Activated CD4-positive, alpha-beta T cell treated with anti-CD3 and anti-CD28 coated beads for 36 hours (primary cell): ENCODE data around the gene GXYLT1. TPM values are rescaled to one million over a fixed set of nuclear protein-coding genes. Genes with fewer than 3 reads are reported as not detected.

Experiments used
- ATAC-seq: fragments of 200-7000 bp; cut with Tn5 transposase; one replicate; pipeline ENCODE4 v1.10.0; 2021; ENCODE audit warnings: mild to moderate bottlenecking, moderate library complexity
- CTCF ChIA-PET: fragments of 350-600 bp; sonication (Branson Sonifier 250); formaldehyde crosslinking; loops from one replicate; lab custom pipeline; 2021; ENCODE audit warnings: antibody characterized with exemption; lab: Charles Lee
- POLR2A ChIA-PET: fragments of 350-600 bp; sonication (Branson Sonifier 250); formaldehyde crosslinking; loops from one replicate; lab custom pipeline; 2021; ENCODE audit warnings: antibody characterized with exemption, inconsistent platforms; lab: Charles Lee
- DNase-seq: peaks from one replicate; pipeline ENCODE4 v3.0.0-alpha.2; 2020
- H3K27ac Mint-ChIP-seq: one replicate; pipeline ENCODE4 v1.8.0; 2021; ENCODE audit warnings: mixed read lengths
- H3K27me3 Mint-ChIP-seq: one replicate; pipeline ENCODE4 v1.8.0; 2021; ENCODE audit warnings: mixed read lengths
- H3K36me3 Mint-ChIP-seq: one replicate; pipeline ENCODE4 v1.8.0; 2021; ENCODE audit warnings: low read depth, mixed read lengths
- H3K4me1 Mint-ChIP-seq: one replicate; pipeline ENCODE4 v1.8.0; 2021; ENCODE audit warnings: mixed read lengths
- H3K4me3 Mint-ChIP-seq: one replicate; pipeline ENCODE4 v1.8.0; 2021; ENCODE audit warnings: mild to moderate bottlenecking, moderate library complexity, mixed read lengths
- H3K9me3 Mint-ChIP-seq: one replicate; pipeline ENCODE4 v1.8.0; 2021; ENCODE audit warnings: low read depth, mixed read lengths
- intact Hi-C, 2 experiments: fragments of 100-400 bp; cut with DNase I in 1 of 2; cut with micrococcal nuclease in 1 of 2; formaldehyde crosslinking; loops; one replicate each; pipeline versions ENCODE4 v1.14.2 to v1.15.1; 2022 to 2024; cut with DNase I, micrococcal nuclease
- total RNA-seq, 2 experiments: library from RNA; stranded (reverse); gene quantifications; one replicate each; pipeline ENCODE4 v1.2.3, GENCODE V29; 2021

Gene GXYLT1
- total RNA-seq, 2 experiments from 2014 or later: 6.1 to 6.7 TPM

DNA sequence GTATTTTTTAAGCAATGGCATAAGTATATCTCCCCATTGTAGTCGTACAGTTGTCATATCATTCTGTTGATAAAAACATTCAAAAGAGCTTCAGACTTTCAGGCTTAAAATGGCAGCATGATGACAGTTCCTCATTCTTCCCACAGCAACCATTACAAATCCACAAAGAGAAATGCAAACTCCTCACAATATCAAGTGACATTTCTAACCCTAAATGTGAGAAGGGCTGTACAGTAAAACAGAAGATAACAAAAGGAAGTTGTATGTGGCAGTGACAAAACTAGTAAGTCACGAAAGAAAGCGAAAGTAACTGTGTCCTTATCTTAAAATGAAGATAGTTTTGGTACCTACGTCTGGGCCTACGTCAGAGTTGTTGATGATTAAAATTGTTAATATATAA, 46.7 kb downstream of the GXYLT1 start:
- peak; percentile 9 for DNase-seq
- Mint-ChIP-seq H3K9me3 (no peaks in the 10 kb centered on the region), H3K4me3 (peak overlapping the region; percentile 72), H3K4me1 (peaks cover 43% of the 10 kb centered on the region), H3K27me3 (no peaks in the 10 kb centered on the region), H3K36me3 (peaks cover 18% of the 10 kb centered on the region), H3K27ac (peak overlapping the region; percentile 93)
- ChIA-PET POLR2A (no interaction called here), CTCF (interaction anchor here (1.2 kb wide), 1 partner anchor 11 kb away, joined by 5 read pairs; no protein-coding TSS in a partner anchor)
- intact Hi-C loops: loop anchor here in 1 of 2 experiments (1.0 to 5.0 kb wide), 3 partner anchors 47 to 227 kb away; partner anchors contain the start of genes GXYLT1 and YAF2
- ATAC-seq: peak; percentile 83

GRCh38 chr12:42094277-42094676, 50.4 kb downstream of the GXYLT1 start:
- ChIA-PET POLR2A (interaction anchor here (0.6 kb wide), 2 partner anchors 58 to 193 kb away, joined by 6 to 10 read pairs; no protein-coding TSS in a partner anchor), CTCF (interaction anchor here (0.9 kb wide), 1 partner anchor 278 kb away, joined by 4 read pairs; no protein-coding TSS in a partner anchor)
- H3K9me3 Mint-ChIP-seq: no peaks in the 10 kb centered on the region
- no peak overlapping the region for H3K4me3 Mint-ChIP-seq
- H3K4me1 Mint-ChIP-seq: peaks cover 55% of the 10 kb centered on the region
- ATAC-seq (peak; percentile 85), DNase-seq (peak; percentile 48)
- peaks cover 20% of the 10 kb centered on the region for H3K36me3 Mint-ChIP-seq
- no peaks in the 10 kb centered on the region for H3K27me3 Mint-ChIP-seq
- intact Hi-C loops: loop anchor here in 1 of 2 experiments (5.0 kb wide), 1 partner anchor 143 kb away; the partner anchor contains the start of gene YAF2
- no peak overlapping the region for H3K27ac Mint-ChIP-seq

DNA sequence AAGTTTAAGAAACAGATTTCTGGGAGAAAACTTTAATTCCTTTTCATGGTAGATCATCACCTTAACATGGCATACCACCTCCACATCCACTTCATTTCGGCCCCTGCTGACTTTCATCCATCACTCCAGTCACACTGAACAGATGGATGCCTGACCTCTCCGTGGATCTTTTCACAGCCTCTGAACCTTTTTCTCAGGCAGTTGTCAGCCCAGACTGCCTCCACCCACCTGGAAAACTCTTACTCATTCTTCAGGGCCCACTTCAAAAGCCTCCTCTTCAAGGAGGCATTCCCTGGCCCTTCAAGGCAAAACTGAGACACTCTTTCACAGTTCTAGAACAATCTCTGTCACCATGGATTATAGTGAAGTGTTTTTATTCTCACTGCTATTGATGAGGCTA, 52.9 kb downstream of the GXYLT1 start:
- ChIA-PET POLR2A (no interaction called here), CTCF (interaction anchor here (0.6 kb wide), 1 partner anchor 28 kb away, joined by 4 read pairs; no protein-coding TSS in a partner anchor)
- Mint-ChIP-seq H3K4me1 (peaks cover 37% of the 10 kb centered on the region), H3K27me3 (no peaks in the 10 kb centered on the region), H3K27ac (no peak overlapping the region), H3K4me3 (no peak overlapping the region), H3K9me3 (no peaks in the 10 kb centered on the region), H3K36me3 (peaks cover 17% of the 10 kb centered on the region)
- ATAC-seq: no peak
- intact Hi-C loops: loop anchor here in 1 of 2 experiments (5.0 kb wide), 1 partner anchor 146 kb away; the partner anchor contains the start of gene YAF2
- no peak for DNase-seq

DNA sequence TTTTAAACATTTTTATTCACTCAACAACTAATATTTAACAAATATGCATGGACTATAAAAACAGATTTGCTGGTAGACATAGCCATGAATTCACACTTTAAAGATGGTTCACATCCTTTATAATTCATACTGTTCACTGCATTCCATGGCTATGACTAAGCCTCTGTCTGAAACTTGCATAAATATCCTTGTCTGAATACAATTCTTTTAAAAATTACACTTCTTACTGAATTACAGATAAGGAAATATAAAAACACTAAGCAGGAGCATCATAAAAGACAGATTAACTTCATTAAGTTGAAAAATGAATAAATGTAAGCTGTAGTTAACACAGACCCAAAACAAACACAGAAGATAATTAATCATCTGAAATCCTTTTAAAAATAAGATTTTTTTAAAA, 53.8 kb downstream of the GXYLT1 start:
- CTCF ChIA-PET: no interaction called here
- H3K9me3 Mint-ChIP-seq: no peaks in the 10 kb centered on the region
- ATAC-seq: no peak
- no peak for DNase-seq
- H3K4me1 Mint-ChIP-seq: peaks cover 29% of the 10 kb centered on the region
- H3K27ac Mint-ChIP-seq: no peak overlapping the region
- POLR2A ChIA-PET: no interaction called here
- intact Hi-C loops: loop anchor here in 1 of 2 experiments (5.0 kb wide), 1 partner anchor 146 kb away; the partner anchor contains the start of gene YAF2
- H3K27me3 Mint-ChIP-seq: no peaks in the 10 kb centered on the region
- H3K4me3 Mint-ChIP-seq: no peak overlapping the region
- H3K36me3 Mint-ChIP-seq: peaks cover 15% of the 10 kb centered on the region

- H3K4me1 Mint-ChIP-seq: peaks cover 1% of the 10 kb centered on the region
- no peak overlapping the region for H3K27ac Mint-ChIP-seq
- no peaks in the 10 kb centered on the region for H3K27me3 Mint-ChIP-seq
- DNase-seq (no peak), ATAC-seq (no peak)
- ChIA-PET CTCF (interaction anchor here (1.2 kb wide), 1 partner anchor 12 kb away, joined by 5 read pairs; no protein-coding TSS in a partner anchor), POLR2A (no interaction called here)
- intact Hi-C loops: no loop called here
- H3K36me3 Mint-ChIP-seq: peaks cover 13% of the 10 kb centered on the region
- no peak overlapping the region for H3K4me3 Mint-ChIP-seq
- H3K9me3 Mint-ChIP-seq: no peaks in the 10 kb centered on the region
Measured at GRCh38 chr12:42086031-42086430, 58.6 kb downstream of the GXYLT1 start.

DNA sequence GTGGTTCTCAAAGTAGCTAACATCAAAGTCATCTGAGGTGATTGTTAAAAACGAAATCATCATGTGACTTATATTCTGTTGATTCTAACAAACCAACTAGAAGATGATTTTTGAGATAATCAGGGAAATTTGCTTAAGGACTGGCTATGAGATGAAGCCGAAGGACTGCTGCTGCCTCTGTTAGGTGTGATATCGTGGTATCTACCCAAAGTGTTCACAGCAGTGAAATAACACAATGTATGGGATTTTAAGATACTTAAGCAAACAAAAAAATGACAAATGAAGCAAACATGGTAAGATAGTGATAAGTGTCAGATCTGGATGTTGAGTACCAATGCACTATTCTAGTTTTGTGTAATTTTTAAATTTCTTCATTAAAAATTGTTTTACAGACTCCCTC, 59.1 kb downstream of the GXYLT1 start:
- Mint-ChIP-seq H3K27me3 (no peaks in the 10 kb centered on the region), H3K27ac (no peak overlapping the region), H3K36me3 (peaks cover 13% of the 10 kb centered on the region), H3K4me1 (peaks cover 1% of the 10 kb centered on the region), H3K4me3 (no peak overlapping the region), H3K9me3 (no peaks in the 10 kb centered on the region)
- ATAC-seq (no peak), DNase-seq (no peak)
- intact Hi-C loops: no loop called here
- ChIA-PET CTCF (no interaction called here), POLR2A (no interaction called here)

DNA sequence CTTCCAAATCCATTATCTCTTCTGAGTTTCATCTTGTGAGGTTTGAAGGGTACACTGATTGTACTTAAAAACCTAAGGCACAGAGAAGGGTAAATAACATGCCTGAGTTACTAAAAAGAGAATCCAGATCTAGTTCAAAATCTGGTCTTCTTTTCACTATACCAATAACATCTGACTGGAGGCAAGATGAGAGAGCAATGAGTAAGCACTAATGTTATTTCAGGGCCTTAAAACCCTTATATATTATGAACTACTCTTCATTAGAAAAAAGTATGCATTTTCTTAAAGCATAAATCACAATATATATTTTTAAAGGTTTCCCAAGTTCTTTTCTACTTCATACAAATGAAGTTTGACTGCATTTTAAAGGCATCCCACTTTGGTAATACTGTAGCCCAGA, 60.2 kb downstream of the GXYLT1 start:
- POLR2A ChIA-PET: no interaction called here
- no peak for ATAC-seq
- H3K27ac Mint-ChIP-seq: no peak overlapping the region
- peaks cover 1% of the 10 kb centered on the region for H3K4me1 Mint-ChIP-seq
- DNase-seq: no peak
- intact Hi-C loops: no loop called here
- H3K9me3 Mint-ChIP-seq: no peaks in the 10 kb centered on the region
- peaks cover 14% of the 10 kb centered on the region for H3K36me3 Mint-ChIP-seq
- CTCF ChIA-PET: no interaction called here
- H3K27me3 Mint-ChIP-seq: no peaks in the 10 kb centered on the region
- H3K4me3 Mint-ChIP-seq: no peak overlapping the region

DNA sequence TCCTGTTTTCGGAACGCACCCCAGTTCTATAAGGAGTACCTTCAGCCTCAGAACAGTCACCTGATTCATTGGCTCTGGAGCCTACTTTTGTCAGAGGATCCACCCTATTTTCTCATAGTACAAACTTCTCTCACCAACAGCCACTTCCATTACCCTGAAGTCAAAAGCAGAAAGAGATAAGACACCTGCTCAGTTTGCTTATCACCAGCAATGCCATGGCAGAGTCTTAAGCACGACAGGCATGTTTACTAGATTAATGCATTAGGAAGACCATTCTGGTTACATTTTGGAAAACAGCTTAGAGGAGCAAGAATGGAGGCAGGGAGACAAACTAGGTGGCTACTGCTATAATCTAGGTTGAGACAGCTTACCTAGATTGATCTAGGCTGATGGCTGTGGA, 67.7 kb downstream of the GXYLT1 start:
- no peak overlapping the region for H3K27ac Mint-ChIP-seq
- H3K9me3 Mint-ChIP-seq: no peaks in the 10 kb centered on the region
- DNase-seq (no peak), ATAC-seq (no peak)
- H3K36me3 Mint-ChIP-seq: peaks cover 4% of the 10 kb centered on the region
- no peaks in the 10 kb centered on the region for H3K4me1 Mint-ChIP-seq
- intact Hi-C loops: no loop called here
- H3K27me3 Mint-ChIP-seq: no peaks in the 10 kb centered on the region
- H3K4me3 Mint-ChIP-seq: no peak overlapping the region
- ChIA-PET CTCF (no interaction called here), POLR2A (no interaction called here)

GRCh38 chr12:42070036-42070435, 74.6 kb downstream of the GXYLT1 start:
- Mint-ChIP-seq H3K4me1 (no peaks in the 10 kb centered on the region), H3K27me3 (no peaks in the 10 kb centered on the region), H3K9me3 (no peaks in the 10 kb centered on the region), H3K4me3 (no peak overlapping the region), H3K36me3 (no peaks in the 10 kb centered on the region), H3K27ac (no peak overlapping the region)
- ChIA-PET POLR2A (no interaction called here), CTCF (no interaction called here)
- intact Hi-C loops: no loop called here
- DNase-seq (no peak), ATAC-seq (no peak)

- ChIA-PET CTCF (interaction anchor here (1.0 kb wide), 1 partner anchor 35 kb away, joined by 5 read pairs; no protein-coding TSS in a partner anchor), POLR2A (no interaction called here)
- H3K4me3 Mint-ChIP-seq: no peak overlapping the region
- ATAC-seq (no peak), DNase-seq (no peak)
- no peaks in the 10 kb centered on the region for H3K9me3 Mint-ChIP-seq
- peaks cover 18% of the 10 kb centered on the region for H3K27me3 Mint-ChIP-seq
- H3K4me1 Mint-ChIP-seq: no peaks in the 10 kb centered on the region
- intact Hi-C loops: no loop called here
- H3K27ac Mint-ChIP-seq: no peak overlapping the region
- H3K36me3 Mint-ChIP-seq: no peaks in the 10 kb centered on the region
Measured at GRCh38 chr12:42059127-42059526, 85.5 kb downstream of the GXYLT1 start.

- Mint-ChIP-seq H3K27ac (no peak overlapping the region), H3K27me3 (peaks cover 16% of the 10 kb centered on the region), H3K4me1 (no peaks in the 10 kb centered on the region), H3K36me3 (no peaks in the 10 kb centered on the region), H3K9me3 (no peaks in the 10 kb centered on the region), H3K4me3 (no peak overlapping the region)
- ChIA-PET POLR2A (no interaction called here), CTCF (no interaction called here)
- ATAC-seq (no peak), DNase-seq (no peak)
- intact Hi-C loops: no loop called here
Measured at GRCh38 chr12:42056130-42056529, 88.5 kb downstream of the GXYLT1 start.

DNA sequence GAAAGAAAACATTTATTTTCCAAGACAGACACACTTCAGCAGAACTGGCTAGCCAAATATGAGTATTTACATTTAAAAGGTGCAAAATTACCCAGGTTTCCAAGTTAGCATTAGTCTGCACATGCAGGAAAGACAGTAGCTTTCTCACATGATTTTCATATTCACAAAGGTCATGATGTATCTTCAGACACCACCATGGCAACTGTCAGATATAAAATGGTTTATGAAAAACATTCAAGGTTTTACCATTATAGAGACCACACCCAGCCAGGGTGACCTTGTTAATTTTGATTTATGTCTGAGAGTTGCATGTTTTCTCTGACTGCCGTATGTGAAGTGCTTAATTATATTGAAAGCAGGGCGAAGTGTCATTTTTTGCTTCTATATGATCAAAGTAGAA, 91.2 kb downstream of the GXYLT1 start:
- Mint-ChIP-seq H3K27me3 (peaks cover 18% of the 10 kb centered on the region), H3K4me3 (no peak overlapping the region), H3K36me3 (no peaks in the 10 kb centered on the region), H3K9me3 (no peaks in the 10 kb centered on the region), H3K4me1 (no peaks in the 10 kb centered on the region), H3K27ac (no peak overlapping the region)
- CTCF ChIA-PET: no interaction called here
- ATAC-seq: no peak
- no peak for DNase-seq
- intact Hi-C loops: no loop called here
- POLR2A ChIA-PET: no interaction called here
